Measurements from ENCODE around the gene ATP2C2.
"Not testable (repeated sequence)": the region's sequence is repeated elsewhere in the genome, so short reads cannot be mapped to it uniquely, and the experiment has no call there.

ATP2C2 gene, protein sequence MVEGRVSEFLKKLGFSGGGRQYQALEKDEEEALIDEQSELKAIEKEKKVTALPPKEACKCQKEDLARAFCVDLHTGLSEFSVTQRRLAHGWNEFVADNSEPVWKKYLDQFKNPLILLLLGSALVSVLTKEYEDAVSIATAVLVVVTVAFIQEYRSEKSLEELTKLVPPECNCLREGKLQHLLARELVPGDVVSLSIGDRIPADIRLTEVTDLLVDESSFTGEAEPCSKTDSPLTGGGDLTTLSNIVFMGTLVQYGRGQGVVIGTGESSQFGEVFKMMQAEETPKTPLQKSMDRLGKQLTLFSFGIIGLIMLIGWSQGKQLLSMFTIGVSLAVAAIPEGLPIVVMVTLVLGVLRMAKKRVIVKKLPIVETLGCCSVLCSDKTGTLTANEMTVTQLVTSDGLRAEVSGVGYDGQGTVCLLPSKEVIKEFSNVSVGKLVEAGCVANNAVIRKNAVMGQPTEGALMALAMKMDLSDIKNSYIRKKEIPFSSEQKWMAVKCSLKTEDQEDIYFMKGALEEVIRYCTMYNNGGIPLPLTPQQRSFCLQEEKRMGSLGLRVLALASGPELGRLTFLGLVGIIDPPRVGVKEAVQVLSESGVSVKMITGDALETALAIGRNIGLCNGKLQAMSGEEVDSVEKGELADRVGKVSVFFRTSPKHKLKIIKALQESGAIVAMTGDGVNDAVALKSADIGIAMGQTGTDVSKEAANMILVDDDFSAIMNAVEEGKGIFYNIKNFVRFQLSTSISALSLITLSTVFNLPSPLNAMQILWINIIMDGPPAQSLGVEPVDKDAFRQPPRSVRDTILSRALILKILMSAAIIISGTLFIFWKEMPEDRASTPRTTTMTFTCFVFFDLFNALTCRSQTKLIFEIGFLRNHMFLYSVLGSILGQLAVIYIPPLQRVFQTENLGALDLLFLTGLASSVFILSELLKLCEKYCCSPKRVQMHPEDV

GRCh38 chr16:84368308-84368996 lies at the start of gene ATP2C2:
Gene ATP2C2, plus strand, starts transcription at chr16:84368538. Its CDS starts 78 bp downstream, at chr16:84368616.
- no peak for DNase-seq (ENCODE audit: low spot score)

- no peak for DNase-seq (ENCODE audit: low spot score)
Observed at GRCh38 chr16:84319146-84319760, 49.1 kb upstream of the ATP2C2 start.

- no peak for DNase-seq (ENCODE audit: low spot score)
Observed at GRCh38 chr16:84320511-84320910, 47.8 kb upstream of the ATP2C2 start.

DNA sequence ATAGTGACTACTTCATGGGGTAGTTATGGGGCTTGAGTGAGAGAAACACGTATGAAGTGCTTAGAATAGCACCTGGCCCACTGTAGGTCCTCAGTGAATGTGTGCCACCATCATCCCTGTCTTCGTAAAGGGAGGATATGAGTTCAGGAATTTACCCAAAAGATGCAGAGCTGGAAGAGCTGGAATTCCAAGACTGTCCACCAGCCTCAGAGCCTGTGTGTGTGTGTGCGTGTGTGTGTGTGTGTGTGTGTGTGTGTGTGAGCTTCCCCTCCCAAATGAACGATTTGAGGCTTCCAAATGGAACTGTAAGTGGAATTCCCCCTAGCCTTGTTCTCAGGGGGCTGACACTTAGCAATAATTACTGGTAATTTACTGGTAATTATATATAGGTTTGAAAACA lies 46.4 kb upstream of the ATP2C2 start:
- DNase-seq (ENCODE audit: low spot score): no peak

- DNase-seq (ENCODE audit: low spot score): no peak
Observed at GRCh38 chr16:84322749-84323148, 45.6 kb upstream of the ATP2C2 start.

DNA sequence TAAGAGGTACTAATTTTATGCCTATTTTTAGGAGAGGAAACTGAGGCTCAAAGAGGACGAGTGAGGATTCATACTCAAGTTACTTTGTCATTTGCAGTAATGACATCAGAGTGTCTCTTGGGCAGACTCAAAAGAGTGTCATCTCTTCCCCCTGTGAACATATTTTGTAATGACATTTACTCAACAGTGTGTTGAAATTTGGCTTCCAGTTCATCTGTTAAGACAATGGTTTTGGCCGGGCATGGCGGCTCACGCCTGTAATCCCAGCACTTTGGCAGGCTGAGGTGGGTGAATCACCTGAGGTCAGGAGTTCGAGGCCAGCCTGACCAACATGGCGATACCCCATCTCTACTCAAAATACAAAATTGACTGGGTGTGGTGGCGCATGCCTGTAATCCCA lies 44.7 kb upstream of the ATP2C2 start:
- no peak for DNase-seq (ENCODE audit: low spot score)

GRCh38 chr16:84324434-84325262 lies 43.7 kb upstream of the ATP2C2 start:
- DNase-seq (ENCODE audit: low spot score): no peak

- DNase-seq (ENCODE audit: low spot score): no peak
Observed at GRCh38 chr16:84326545-84326944, 41.8 kb upstream of the ATP2C2 start.

GRCh38 chr16:84327926-84328505 lies 40.3 kb upstream of the ATP2C2 start:
- DNase-seq (ENCODE audit: low spot score): no peak

GRCh38 chr16:84329016-84329415 lies 39.3 kb upstream of the ATP2C2 start:
- no peak for DNase-seq (ENCODE audit: low spot score)

- DNase-seq (ENCODE audit: low spot score): no peak
Observed at GRCh38 chr16:84329843-84330684, 38.3 kb upstream of the ATP2C2 start.

- DNase-seq (ENCODE audit: low spot score): no peak
Observed at GRCh38 chr16:84330685-84331050, 37.7 kb upstream of the ATP2C2 start.

DNA sequence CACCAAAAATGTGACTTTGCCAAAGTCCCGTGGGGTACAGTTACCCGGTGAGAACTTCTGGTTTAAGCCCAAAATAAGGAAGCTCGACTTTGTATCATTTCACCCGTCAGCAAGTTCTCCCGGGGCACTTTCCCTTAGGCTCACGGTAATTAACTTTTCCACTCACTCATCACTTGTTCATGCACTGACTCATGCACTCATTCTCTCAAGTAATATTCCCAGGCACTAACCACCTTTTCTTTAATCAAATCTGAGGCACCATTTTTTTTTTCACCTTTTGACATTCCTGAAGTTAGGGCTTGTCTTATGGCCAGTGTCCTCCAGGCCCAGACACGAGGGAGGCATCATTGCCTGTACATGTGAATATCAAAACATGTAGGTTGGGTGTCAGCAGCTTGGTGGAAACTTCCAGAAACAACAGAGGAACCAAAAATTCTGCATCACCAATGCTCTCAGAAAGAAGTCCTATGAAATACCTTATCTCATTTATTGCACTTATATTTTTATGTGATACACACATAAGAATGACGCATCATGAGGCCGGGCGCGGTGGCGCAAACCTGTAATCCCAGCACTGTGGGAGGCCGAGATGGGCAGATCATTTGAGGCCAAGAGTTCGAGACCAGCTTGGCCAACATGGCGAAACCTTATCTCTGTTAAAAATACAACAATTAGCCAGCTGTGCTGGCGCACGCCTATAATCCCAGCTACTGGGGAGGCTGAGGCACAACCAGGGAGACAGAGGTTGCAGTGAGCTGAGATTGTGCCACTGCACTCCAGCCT lies 36.1 kb upstream of the ATP2C2 start:
- DNase-seq (ENCODE audit: low spot score): no peak

- no peak for DNase-seq (ENCODE audit: low spot score)
Observed at GRCh38 chr16:84332975-84333684, 35.2 kb upstream of the ATP2C2 start.

DNA sequence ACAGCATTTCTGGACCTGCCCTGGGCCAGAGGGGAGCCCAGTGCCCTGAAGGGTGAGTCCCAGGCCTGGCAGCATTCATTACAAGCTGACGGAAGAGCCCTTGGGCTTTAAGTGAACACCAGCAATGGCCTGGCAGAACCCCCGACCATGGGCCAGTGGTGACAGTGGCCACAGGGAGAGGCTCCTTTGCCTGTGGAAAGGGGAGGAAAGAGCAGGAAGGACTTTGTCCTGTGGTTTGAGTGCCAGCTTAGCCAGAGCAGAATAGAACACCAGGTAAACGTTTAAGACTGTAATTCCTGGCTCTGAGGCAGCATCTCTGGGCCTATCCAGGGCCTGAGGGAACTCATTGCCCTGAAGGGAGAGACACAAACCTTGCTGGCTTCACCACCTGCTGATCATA lies 34.3 kb upstream of the ATP2C2 start:
- DNase-seq (ENCODE audit: low spot score): no peak

- DNase-seq (ENCODE audit: low spot score): no peak
Observed at GRCh38 chr16:84334482-84334881, 33.9 kb upstream of the ATP2C2 start.

GRCh38 chr16:84337236-84337635 lies 31.1 kb upstream of the ATP2C2 start:
- DNase-seq (ENCODE audit: low spot score): not testable (repeated sequence)

DNA sequence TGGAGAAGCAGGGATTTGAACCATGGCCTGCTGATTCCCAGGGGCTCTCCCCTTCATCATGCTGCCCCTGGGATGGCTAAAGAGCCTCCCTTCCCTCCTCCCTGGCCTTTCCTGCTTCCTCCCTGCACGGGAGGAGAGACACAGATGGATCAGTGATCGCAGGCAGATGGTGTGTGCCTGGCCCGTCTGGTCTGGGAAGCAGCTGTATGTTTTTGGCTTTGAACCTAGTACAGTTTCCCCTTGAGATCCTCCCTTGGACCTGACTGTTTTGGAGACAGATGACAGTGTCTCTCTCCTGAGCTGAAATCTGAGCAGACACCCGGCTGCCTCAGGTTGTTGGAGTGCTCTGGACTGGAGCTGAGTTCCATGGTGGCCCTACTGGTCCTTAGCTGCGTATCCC lies 29.0 kb upstream of the ATP2C2 start:
- no peak for DNase-seq (ENCODE audit: low spot score)
